Keratinocyte (primary cell): ENCODE results near the gene TMEM38B. TPM values are rescaled to one million over a fixed set of nuclear protein-coding genes. Genes with fewer than 3 reads are reported as not detected.

Source experiments
- DNase-seq: peaks from one replicate; pipeline ENCODE4 v3.0.0-alpha.2; 2011; ENCODE audit warnings: low read depth, missing footprints, low spot score
- FAIRE-seq: peaks from 2 replicates; lab custom pipeline; 2011; peaks lifted over from hg19 to GRCh38; lab: Jason Lieb, UNC
- H2AFZ ChIP-seq: 2 replicates; pipeline ENCODE4 v1.6.0; 2012; ENCODE audit warnings: low read length, control low read depth, inconsistent platforms; ENCODE audit not compliant: control insufficient read depth
- H3K27ac ChIP-seq: 2 replicates; pipeline ENCODE4 v1.5.1; 2011; ENCODE audit warnings: low read length; ENCODE audit not compliant: control insufficient read depth, insufficient read depth
- H3K27me3 ChIP-seq: 3 replicates; pipeline ENCODE4 v1.6.0; 2011; ENCODE audit warnings: low read length; ENCODE audit not compliant: control insufficient read depth, insufficient read depth; ENCODE audit errors: extremely low read depth
- H3K36me3 ChIP-seq, 2 experiments: 2 replicates in 1 of 2; 3 replicates in 1 of 2; pipeline ENCODE4 v1.5.1; 2011; ENCODE audit warnings: low read length in 2 of 2, mild to moderate bottlenecking in 1 of 2; ENCODE audit not compliant: control insufficient read depth in 2 of 2, insufficient read depth in 2 of 2; ENCODE audit errors: extremely low read depth in 1 of 2
- H3K4me1 ChIP-seq: 3 replicates; pipeline ENCODE4 v1.5.1; 2011; ENCODE audit warnings: low read length; ENCODE audit not compliant: control insufficient read depth, insufficient read depth; ENCODE audit errors: extremely low read depth
- H3K4me2 ChIP-seq: 3 replicates; pipeline ENCODE4 v1.6.0; 2011; ENCODE audit warnings: low read depth, low read length; ENCODE audit not compliant: control insufficient read depth, insufficient read depth; ENCODE audit errors: extremely low read depth
- H3K4me3 ChIP-seq, 3 experiments: fragments of 200-600 bp in 1 of 3; sonication (generic) in 1 of 3; 2 replicates in 2 of 3; 3 replicates in 1 of 3; pipeline ENCODE4 v1.5.1; 2011 to 2016; ENCODE audit warnings: low read length in 3 of 3, mild to moderate bottlenecking in 3 of 3, control low read depth in 2 of 3, inconsistent platforms in 1 of 3, low read depth in 1 of 3, mixed read lengths in 1 of 3, mixed run types in 1 of 3, moderate library complexity in 1 of 3; ENCODE audit not compliant: control insufficient read depth in 2 of 3, insufficient read depth in 2 of 3; ENCODE audit errors: extremely low read depth in 1 of 3
- H3K79me2 ChIP-seq: 2 replicates; pipeline ENCODE4 v1.6.0; 2012; ENCODE audit warnings: low read length; ENCODE audit not compliant: control insufficient read depth, insufficient read depth
- H3K9ac ChIP-seq: 3 replicates; pipeline ENCODE4 v1.6.0; 2011; ENCODE audit warnings: low read length; ENCODE audit not compliant: control insufficient read depth, insufficient read depth; ENCODE audit errors: extremely low read depth
- H3K9me1 ChIP-seq: 3 replicates; pipeline ENCODE4 v1.6.0; 2011; ENCODE audit warnings: low read length; ENCODE audit not compliant: control insufficient read depth, insufficient read depth; ENCODE audit errors: extremely low read depth
- H3K9me3 ChIP-seq: 2 replicates; pipeline ENCODE4 v1.5.1; 2012; ENCODE audit warnings: low read depth, low read length; ENCODE audit not compliant: control insufficient read depth
- H4K20me1 ChIP-seq: 3 replicates; pipeline ENCODE4 v1.6.0; 2011; ENCODE audit warnings: low read length; ENCODE audit not compliant: control insufficient read depth, insufficient read depth; ENCODE audit errors: extremely low read depth
- EZH2 ChIP-seq: IDR thresholded peaks from one replicate; pipeline ENCODE4 v1.6.1; 2012; ENCODE audit warnings: inconsistent platforms, mild to moderate bottlenecking, low read length, moderate library complexity
- dilution Hi-C: fragments of 300-500 bp; cut with MboI; formaldehyde crosslinking; loops from one replicate; pipeline ENCODE4 v1.7.0; 2020; ENCODE audit warnings: low sequenced_read_pairs; ENCODE audit not compliant: extremely low pct_ligation_motif_present
- polyA plus RNA-seq, 5 experiments: library from polyadenylated mRNA; depleted of rRNA in 3 of 5; stranded (reverse) in 3 of 5; stranded (forward) in 1 of 5; unstranded in 1 of 5; fragments of >200 nt; gene quantifications; 1 replicate in 1 of 5; 2 replicates in 3 of 5; 3 replicates in 1 of 5; pipeline versions ENCODE4 v1.2.1 to v1.2.3, GENCODE V29; 2011 to 2012; ENCODE audit warnings: missing spikeins in 2 of 5, low read depth in 1 of 5, low replicate concordance in 1 of 5
- TF ChIP-seq, protein P1 (sequence below), 3 experiments: IDR thresholded peaks in 1 of 3; conservative IDR thresholded peaks in 1 of 3; optimal IDR thresholded peaks in 1 of 3; 2 replicates in 2 of 3; 3 replicates in 1 of 3; pipeline versions ENCODE3 to v1.5.1; 2011; ENCODE audit warnings: low read length in 3 of 3, mild to moderate bottlenecking in 3 of 3, moderate library complexity in 2 of 3, control low read depth in 1 of 3, inconsistent platforms in 1 of 3; ENCODE audit not compliant: insufficient read depth in 2 of 3; ENCODE audit errors: extremely low read depth in 1 of 3

Gene TMEM38B
- polyA plus RNA-seq, 1 donor (not counting 4 experiments of a cell fraction or from before 2014, with no cell fraction given): 9.8 TPM

DNA sequence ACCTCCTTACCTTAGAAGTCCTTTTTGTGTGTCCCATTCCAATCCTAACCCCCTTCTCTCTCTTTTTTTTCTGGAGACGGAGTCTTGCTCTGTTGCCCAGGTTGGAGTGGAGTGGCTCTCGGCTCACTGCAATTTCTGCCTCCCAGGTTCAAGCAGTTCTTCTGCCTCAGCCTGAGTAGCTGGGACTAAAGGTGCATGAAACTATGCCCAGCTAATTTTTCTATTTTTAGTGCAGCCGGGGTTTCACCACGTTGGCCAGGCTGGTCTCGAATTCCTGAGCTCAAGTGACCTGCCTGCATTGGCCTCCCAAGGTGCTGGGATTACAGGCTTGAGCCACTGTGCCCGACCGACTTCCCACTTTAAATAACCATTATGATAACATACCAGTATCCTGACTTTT is 17.5 kb downstream of the TMEM38B start:
- no peaks in the 10 kb centered on the region for H3K9me1 ChIP-seq
- H3K36me3 ChIP-seq: no peaks in the 10 kb centered on the region
- H3K4me2 ChIP-seq: no peak overlapping the region
- H3K79me2 ChIP-seq: no peaks in the 10 kb centered on the region
- no peaks in the 10 kb centered on the region for H3K9me3 ChIP-seq
- H4K20me1 ChIP-seq: no peaks in the 10 kb centered on the region
- TF ChIP-seq, protein P1, sequence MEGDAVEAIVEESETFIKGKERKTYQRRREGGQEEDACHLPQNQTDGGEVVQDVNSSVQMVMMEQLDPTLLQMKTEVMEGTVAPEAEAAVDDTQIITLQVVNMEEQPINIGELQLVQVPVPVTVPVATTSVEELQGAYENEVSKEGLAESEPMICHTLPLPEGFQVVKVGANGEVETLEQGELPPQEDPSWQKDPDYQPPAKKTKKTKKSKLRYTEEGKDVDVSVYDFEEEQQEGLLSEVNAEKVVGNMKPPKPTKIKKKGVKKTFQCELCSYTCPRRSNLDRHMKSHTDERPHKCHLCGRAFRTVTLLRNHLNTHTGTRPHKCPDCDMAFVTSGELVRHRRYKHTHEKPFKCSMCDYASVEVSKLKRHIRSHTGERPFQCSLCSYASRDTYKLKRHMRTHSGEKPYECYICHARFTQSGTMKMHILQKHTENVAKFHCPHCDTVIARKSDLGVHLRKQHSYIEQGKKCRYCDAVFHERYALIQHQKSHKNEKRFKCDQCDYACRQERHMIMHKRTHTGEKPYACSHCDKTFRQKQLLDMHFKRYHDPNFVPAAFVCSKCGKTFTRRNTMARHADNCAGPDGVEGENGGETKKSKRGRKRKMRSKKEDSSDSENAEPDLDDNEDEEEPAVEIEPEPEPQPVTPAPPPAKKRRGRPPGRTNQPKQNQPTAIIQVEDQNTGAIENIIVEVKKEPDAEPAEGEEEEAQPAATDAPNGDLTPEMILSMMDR (optimal IDR thresholded peaks at IDR 0.05 in 1 of 3, IDR thresholded peaks at IDR 0.05 in 1 of 3, conservative IDR thresholded peaks at IDR 0.05 in 1 of 3; ENCODE audit: extremely low read depth in 1 of 3, insufficient read depth in 2 of 3, low read length in 3 of 3): no peak
- no peak overlapping the region for H2AFZ ChIP-seq
- H3K9ac ChIP-seq: no peak overlapping the region
- no peak overlapping the region for H3K27ac ChIP-seq
- dilution Hi-C loops: no loop called here
- no peaks in the 10 kb centered on the region for H3K27me3 ChIP-seq
- H3K4me3 ChIP-seq: no peak overlapping the region
- FAIRE-seq: no peak
- no peaks in the 10 kb centered on the region for H3K4me1 ChIP-seq
- DNase-seq: no peak

DNA sequence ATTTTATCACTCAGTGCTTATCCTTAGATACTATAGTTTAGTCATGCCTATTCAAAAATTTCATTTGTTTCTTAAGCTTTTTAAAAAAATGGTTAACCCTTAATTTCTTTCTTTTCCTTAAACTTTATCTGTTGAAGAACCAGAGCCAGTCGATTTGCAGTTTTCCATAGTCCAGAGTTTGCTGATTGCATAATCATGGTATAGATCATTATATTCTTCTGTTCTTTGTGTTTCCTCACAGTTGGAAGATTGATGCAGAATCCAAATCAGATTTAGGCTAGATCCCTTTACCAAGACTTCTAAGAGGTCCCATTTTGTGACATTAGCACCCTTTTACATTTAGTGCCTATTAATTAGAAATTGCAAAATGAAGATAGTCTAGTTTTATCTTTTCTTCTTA is 18.0 kb downstream of the TMEM38B start:
- Histone ChIP-seq H3K4me3 (no peak overlapping the region), H3K36me3 (no peaks in the 10 kb centered on the region), H3K9me1 (no peaks in the 10 kb centered on the region), H3K27me3 (no peaks in the 10 kb centered on the region), H3K9ac (no peak overlapping the region), H3K4me2 (no peak overlapping the region), H3K79me2 (no peaks in the 10 kb centered on the region), H2AFZ (no peak overlapping the region), H3K27ac (no peak overlapping the region), H3K9me3 (no peaks in the 10 kb centered on the region), H4K20me1 (no peaks in the 10 kb centered on the region), H3K4me1 (no peaks in the 10 kb centered on the region)
- FAIRE-seq: no peak
- TF ChIP-seq EZH2: no peak
- TF ChIP-seq, protein P1 (optimal IDR thresholded peaks at IDR 0.05 in 1 of 3, IDR thresholded peaks at IDR 0.05 in 1 of 3, conservative IDR thresholded peaks at IDR 0.05 in 1 of 3; ENCODE audit: extremely low read depth in 1 of 3, insufficient read depth in 2 of 3, low read length in 3 of 3): no peak
- dilution Hi-C loops: no loop called here
- no peak for DNase-seq
